ENCODE results near the gene COL27A1. TPM values are rescaled to one million over a fixed set of nuclear protein-coding genes. Genes with fewer than 3 reads are reported as not detected.

COL27A1 gene
- total RNA-seq (48.6 and 49.1 TPM in 2 replicates), polyA plus RNA-seq (14.7 and 14.9 TPM in 2 replicates), polyA minus RNA-seq (17.6 and 18.7 TPM in 2 replicates), Bru-seq, nascent RNA (percentile 64 among the genes with signal in this experiment), BruChase-seq, experiment 1, labeled RNA remaining after a 6-hour chase (percentile 79 among the genes with signal in this experiment), BruChase-seq, experiment 2, labeled RNA remaining after a 2-hour chase (percentile 74 among the genes with signal in this experiment)
- polyA plus RNA-seq (2011; cell fraction: cytosol; rRNA removed), result 5.1 and 7.1 TPM in 2 replicates
- 147 and 157 TPM in 2 replicates for polyA plus RNA-seq (2011; cell fraction: nucleus; rRNA removed)
- polyA plus RNA-seq (2012), result 30.8 and 37.0 TPM in 2 replicates
- 1.4 TPM for polyA minus RNA-seq (2011; cell fraction: cytosol; rRNA and poly(A)+ RNA removed)
- polyA minus RNA-seq (2011; cell fraction: nucleus; rRNA and poly(A)+ RNA removed), result 54.5 and 60.8 TPM in 2 replicates
- long read RNA-seq, partial matches to known transcripts, result 10 of 11 reads
- long read RNA-seq, other reads (novel, unspliced or antisense), result 1 of 11 reads

DNA sequence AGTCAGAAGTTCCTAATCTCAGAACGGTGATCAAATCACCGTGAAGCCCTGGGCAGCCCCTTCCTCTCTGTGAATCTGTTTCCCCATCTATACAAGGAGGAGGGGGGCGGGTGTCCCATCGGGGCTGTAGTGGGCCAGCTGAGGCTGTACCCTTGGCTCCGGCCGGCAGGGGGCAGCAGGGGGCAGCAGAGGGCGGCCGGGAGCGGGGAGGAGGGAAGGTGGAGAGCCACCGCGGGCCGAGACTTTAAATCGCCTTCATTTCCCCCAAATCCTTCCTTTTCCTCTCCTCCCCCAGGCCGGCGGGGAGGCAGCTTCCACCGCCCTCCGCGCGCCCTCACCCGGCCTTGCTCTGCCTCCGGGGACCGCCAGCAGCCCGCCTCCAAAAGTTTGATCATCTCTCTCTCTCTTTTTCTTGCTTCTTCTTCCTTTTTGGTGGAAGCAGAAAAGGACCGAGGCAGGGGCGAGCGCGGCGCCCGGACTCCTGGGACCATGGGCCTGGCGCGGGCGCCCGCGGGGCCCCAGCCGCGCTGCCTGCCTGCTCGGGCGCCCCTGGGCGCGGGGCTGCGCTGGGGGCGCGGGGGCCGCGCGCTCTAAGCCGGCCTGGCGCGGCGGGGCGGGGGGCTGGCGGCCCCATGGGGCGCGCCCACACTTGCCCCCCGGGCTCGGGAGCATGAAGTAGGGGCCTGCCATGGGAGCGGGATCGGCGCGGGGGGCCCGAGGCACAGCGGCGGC lies at the start of gene COL27A1:
TSS of gene COL27A1 (plus strand) at position 275 of the 732 bp plus-strand sequence. CDS start at position 689, 414 bp downstream.
- ChIA-PET POLR2A (no interaction called here), CTCF (interaction anchor here (0.7 to 7.7 kb wide), 31 partner anchors 9 to 136 kb away, joined by 3 to 127 read pairs (median 7); no protein-coding TSS in a partner anchor)
- peaks cover 16 to 18% of the 10 kb centered on the region in 2 experiments for H3K27me3 ChIP-seq (ENCODE audit: control insufficient read depth in 2 of 2, insufficient read depth in 2 of 2, low read length in 2 of 2)
- H3K9ac ChIP-seq (replicated peaks; ENCODE audit: extremely low read depth, insufficient read depth, low read length), result peak within 1 kb of the TSS; percentile 51
- TF ChIP-seq EZH2 (IDR thresholded peaks at IDR 0.05; ENCODE audit: borderline replicate concordance, low read depth, low read length, severe bottlenecking) (no peak), CTCF (IDR thresholded peaks at IDR 0.05; ENCODE audit: extremely low read depth in 1 of 2, insufficient read depth in 1 of 2, low read depth in 1 of 2, low read length in 2 of 2) (peak; percentile 82 to 97)
- no peaks in the 10 kb centered on the region for H3K9me1 ChIP-seq (replicated peaks; ENCODE audit: control insufficient read depth, extremely low read depth, insufficient read depth, low read length)
- dilution Hi-C loops (cut with MboI; ENCODE audit: extremely low pct_ligation_motif_present, low sequenced_read_pairs), result no loop called here
- H3K79me2 ChIP-seq (ENCODE audit: control insufficient read depth, insufficient read depth, low read length), result peaks cover 33% of the 10 kb centered on the region
- DNase-seq (ENCODE audit: low read depth, low spot score), result peak; percentile 81
- peaks cover 25% of the 10 kb centered on the region for H3K4me1 ChIP-seq (ENCODE audit: control insufficient read depth, extremely low read depth, insufficient read depth, low read length)
- no peaks in the 10 kb centered on the region for H3K36me3 ChIP-seq (ENCODE audit: control insufficient read depth in 2 of 2, extremely low read depth in 1 of 2, insufficient read depth in 2 of 2, low read length in 2 of 2)
- peak within 1 kb of the TSS; percentile 84 for H3K4me2 ChIP-seq (ENCODE audit: insufficient read depth, low read length)
- intact Hi-C loops (cut with micrococcal nuclease), result loop anchor here (1.0 to 2.0 kb wide), 8 partner anchors 8 to 150 kb away; no protein-coding TSS in a partner anchor
- peak; percentile 85 for FAIRE-seq
- no peaks in the 10 kb centered on the region for H4K20me1 ChIP-seq (replicated peaks; ENCODE audit: control insufficient read depth, extremely low read depth, insufficient read depth, low read length)
- no peaks in the 10 kb centered on the region for H3K9me3 ChIP-seq (replicated peaks; ENCODE audit: control insufficient read depth, insufficient read depth, low read length)
- BruUV-seq (replicated peaks), result no TSS peak
- H3K4me3 ChIP-seq (replicated peaks in 1 of 3; ENCODE audit: insufficient read depth in 1 of 3, low read depth in 1 of 3, low read length in 3 of 3), result peak within 1 kb of the TSS; percentile 41 to 79 (median 68)
- H3K27ac ChIP-seq (ENCODE audit: insufficient read depth, low read depth, low read length), result peak within 1 kb of the TSS; percentile 36
- H2AFZ ChIP-seq (ENCODE audit: low read depth, low read length), result peak within 1 kb of the TSS; percentile 75

Measured in endothelial cell of umbilical vein (primary cell).